OCI-LY7 (cell line): ENCODE data around the gene KCNN3. TPM values are rescaled to one million over a fixed set of nuclear protein-coding genes. Genes with fewer than 3 reads are reported as not detected.
"Not testable (repeated sequence)": the region's sequence is repeated elsewhere in the genome, so short reads cannot be mapped to it uniquely, and the experiment has no call there.

Experiments
- BruUV-seq: library from RNA; stranded (reverse); fragments of 400-500 nt; replicated peaks from 2 replicates; lab custom pipeline; 2021; lab: Mats Ljungman, UMichigan
- CTCF ChIA-PET: fragments of 300-600 bp; sonication (Branson Sonifier 250); formaldehyde crosslinking; loops from one replicate; lab custom pipeline; 2022; ENCODE audit warnings: antibody characterized with exemption; ENCODE audit not compliant: unreplicated experiment; lab: Charles Lee
- POLR2A ChIA-PET: fragments of 300-600 bp; sonication (Branson Sonifier 250); formaldehyde crosslinking; loops from one replicate; lab custom pipeline; 2022; ENCODE audit warnings: antibody characterized with exemption; lab: Charles Lee
- DNase-seq: peaks from one replicate; pipeline ENCODE4 v3.0.0-alpha.2; 2015; ENCODE audit warnings: low spot score
- H2AFZ ChIP-seq: fragments of 200-600 bp; sonication (generic), shearing (Covaris generic); 2 replicates; pipeline ENCODE4 v1.6.1; 2014; ENCODE audit warnings: mild to moderate bottlenecking, antibody characterized with exemption, low read length, moderate library complexity
- H3K27ac ChIP-seq: fragments of 200-600 bp; sonication (generic); 2 replicates; pipeline ENCODE4 v1.5.1; 2014; ENCODE audit warnings: mixed run types, low read depth, mild to moderate bottlenecking, moderate library complexity, low read length, inconsistent platforms; ENCODE audit not compliant: poor library complexity, severe bottlenecking
- H3K36me3 ChIP-seq: fragments of 200-600 bp; sonication (generic); 2 replicates; pipeline ENCODE4 v1.6.1; 2014; ENCODE audit warnings: mild to moderate bottlenecking, antibody characterized with exemption, low read length, moderate library complexity, mixed read lengths; ENCODE audit not compliant: insufficient read depth
- H3K4me1 ChIP-seq: fragments of 200-600 bp; sonication (generic); 2 replicates; pipeline ENCODE4 v1.5.1; 2014; ENCODE audit warnings: mild to moderate bottlenecking, low read length; ENCODE audit not compliant: insufficient read depth, poor library complexity, severe bottlenecking
- H3K4me2 ChIP-seq: fragments of 200-600 bp; sonication (generic); 2 replicates; pipeline ENCODE4 v1.6.1; 2014; ENCODE audit warnings: mild to moderate bottlenecking, low read length
- H3K4me3 ChIP-seq: fragments of 200-600 bp; sonication (generic); 2 replicates; pipeline ENCODE4 v1.5.1; 2014; ENCODE audit warnings: mild to moderate bottlenecking, low read depth, low read length; ENCODE audit not compliant: poor library complexity, severe bottlenecking
- H3K79me2 ChIP-seq: fragments of 200-600 bp; sonication (generic); 2 replicates; pipeline ENCODE4 v1.6.1; 2016; ENCODE audit warnings: low read depth, mild to moderate bottlenecking, low read length, moderate library complexity, mixed read lengths; ENCODE audit not compliant: insufficient read depth
- H3K9me2 ChIP-seq: fragments of 200-600 bp; sonication (generic); 2 replicates; pipeline ENCODE4 v1.6.1; 2016; ENCODE audit warnings: mild to moderate bottlenecking, low read length, mixed read lengths; ENCODE audit not compliant: insufficient read depth
- H3K9me3 ChIP-seq: fragments of 200-600 bp; sonication (generic); 2 replicates; pipeline ENCODE4 v1.6.1; 2014; ENCODE audit warnings: mild to moderate bottlenecking, mixed run types, low read length, mixed read lengths
- H4K20me1 ChIP-seq: fragments of 200-600 bp; sonication (generic); 2 replicates; pipeline ENCODE4 v1.6.1; 2014; ENCODE audit warnings: mild to moderate bottlenecking, antibody characterized with exemption, low read length, moderate library complexity, mixed read lengths; ENCODE audit not compliant: insufficient read depth
- EZH2phosphoT487 ChIP-seq: fragments of 200-600 bp; sonication (generic); IDR thresholded peaks from 2 replicates; pipeline ENCODE4 v1.6.1; 2018; ENCODE audit warnings: low read depth, borderline replicate concordance, mild to moderate bottlenecking, mixed run types, antibody characterized with exemption, low read length, moderate library complexity, mixed read lengths
- intact Hi-C: fragments of 100-400 bp; cut with micrococcal nuclease; formaldehyde crosslinking; loops from one replicate; pipeline ENCODE4 v1.10.0; 2022; ENCODE audit not compliant: unreplicated experiment
- total RNA-seq, 2 experiments: library from RNA; depleted of rRNA in 1 of 2; stranded (reverse); fragments of >200 nt in 1 of 2; shearing (Covaris generic) in 1 of 2; gene quantifications; 2 replicates each; pipeline ENCODE4 v1.2.3, GENCODE V29; 2014 to 2022
- TF ChIP-seq, protein P1 (sequence below): fragments of 200-600 bp; sonication (generic); conservative IDR thresholded peaks from 2 replicates; pipeline ENCODE4 v1.5.1; 2014; ENCODE audit warnings: mild to moderate bottlenecking, antibody characterized with exemption, low read length, moderate library complexity, mixed read lengths

The KCNN3 gene
- total RNA-seq, 2 experiments from 2014 or later = 14.8 to 50.8 TPM

DNA sequence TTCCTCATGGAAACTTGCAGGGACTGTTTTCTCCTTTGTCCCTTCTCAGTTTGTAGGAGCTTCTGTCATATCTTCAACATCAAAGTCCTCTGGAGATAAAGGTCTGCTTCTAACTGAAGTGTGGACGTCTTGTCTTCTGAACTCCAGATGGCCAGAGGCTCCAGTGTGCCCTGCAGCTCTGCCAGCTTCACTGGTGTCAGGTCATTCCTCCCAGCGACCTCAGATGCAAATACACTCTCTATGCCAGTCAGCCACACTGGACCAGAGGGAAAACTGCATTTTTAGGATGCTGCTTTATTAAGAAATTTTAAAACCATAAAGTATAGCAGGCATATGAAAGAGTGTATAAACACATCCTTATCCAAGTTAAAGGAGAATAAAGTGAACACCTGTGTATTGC is 183.6 kb downstream of the KCNN3 start:
- H3K4me1 ChIP-seq = peaks cover 5% of the 10 kb centered on the region
- H3K4me2 ChIP-seq = no peak overlapping the region
- ChIA-PET POLR2A (interaction anchor here (0.6 to 0.7 kb wide), 2 partner anchors 17 to 166 kb away, joined by 3 read pairs; no protein-coding TSS in a partner anchor), CTCF (interaction anchor here (1.1 kb wide), 1 partner anchor 17 kb away, joined by 4 read pairs; no protein-coding TSS in a partner anchor)
- no peak for DNase-seq
- no peak overlapping the region for H3K4me3 ChIP-seq
- intact Hi-C loops = no loop called here
- H3K27ac ChIP-seq = no peak overlapping the region
- TF ChIP-seq, protein P1, sequence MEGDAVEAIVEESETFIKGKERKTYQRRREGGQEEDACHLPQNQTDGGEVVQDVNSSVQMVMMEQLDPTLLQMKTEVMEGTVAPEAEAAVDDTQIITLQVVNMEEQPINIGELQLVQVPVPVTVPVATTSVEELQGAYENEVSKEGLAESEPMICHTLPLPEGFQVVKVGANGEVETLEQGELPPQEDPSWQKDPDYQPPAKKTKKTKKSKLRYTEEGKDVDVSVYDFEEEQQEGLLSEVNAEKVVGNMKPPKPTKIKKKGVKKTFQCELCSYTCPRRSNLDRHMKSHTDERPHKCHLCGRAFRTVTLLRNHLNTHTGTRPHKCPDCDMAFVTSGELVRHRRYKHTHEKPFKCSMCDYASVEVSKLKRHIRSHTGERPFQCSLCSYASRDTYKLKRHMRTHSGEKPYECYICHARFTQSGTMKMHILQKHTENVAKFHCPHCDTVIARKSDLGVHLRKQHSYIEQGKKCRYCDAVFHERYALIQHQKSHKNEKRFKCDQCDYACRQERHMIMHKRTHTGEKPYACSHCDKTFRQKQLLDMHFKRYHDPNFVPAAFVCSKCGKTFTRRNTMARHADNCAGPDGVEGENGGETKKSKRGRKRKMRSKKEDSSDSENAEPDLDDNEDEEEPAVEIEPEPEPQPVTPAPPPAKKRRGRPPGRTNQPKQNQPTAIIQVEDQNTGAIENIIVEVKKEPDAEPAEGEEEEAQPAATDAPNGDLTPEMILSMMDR = no peak
- TF ChIP-seq EZH2phosphoT487 = no peak
- H3K9me3 ChIP-seq = no peaks in the 10 kb centered on the region
- H3K79me2 ChIP-seq = no peaks in the 10 kb centered on the region
- no TSS peak for BruUV-seq
- H3K9me2 ChIP-seq = no peaks in the 10 kb centered on the region
- no peaks in the 10 kb centered on the region for H3K36me3 ChIP-seq
- H4K20me1 ChIP-seq = no peaks in the 10 kb centered on the region
- no peak overlapping the region for H2AFZ ChIP-seq

DNA sequence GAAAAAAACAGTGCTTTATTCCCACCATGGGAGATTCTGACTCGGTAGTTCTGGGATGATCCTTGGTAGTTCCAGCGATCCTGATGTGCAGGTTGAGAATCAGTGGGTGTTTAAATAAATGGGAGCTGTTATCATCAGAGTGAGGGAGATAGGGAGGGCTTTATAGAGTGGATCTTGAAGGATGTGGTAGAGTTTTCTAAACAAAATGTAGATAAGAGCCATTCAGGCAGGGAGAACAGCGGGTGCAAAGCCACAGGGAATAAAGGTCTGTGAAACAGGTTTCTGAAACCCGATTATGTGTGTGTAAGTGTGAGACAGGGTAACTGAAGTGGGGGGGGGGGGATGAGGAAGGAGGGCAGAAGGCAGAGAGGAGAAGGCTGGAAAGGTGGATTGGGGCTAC is 186.3 kb downstream of the KCNN3 start:
- POLR2A ChIA-PET = interaction anchor here (1.2 kb wide), 1 partner anchor 53 kb away, joined by 3 read pairs; no protein-coding TSS in a partner anchor

DNA sequence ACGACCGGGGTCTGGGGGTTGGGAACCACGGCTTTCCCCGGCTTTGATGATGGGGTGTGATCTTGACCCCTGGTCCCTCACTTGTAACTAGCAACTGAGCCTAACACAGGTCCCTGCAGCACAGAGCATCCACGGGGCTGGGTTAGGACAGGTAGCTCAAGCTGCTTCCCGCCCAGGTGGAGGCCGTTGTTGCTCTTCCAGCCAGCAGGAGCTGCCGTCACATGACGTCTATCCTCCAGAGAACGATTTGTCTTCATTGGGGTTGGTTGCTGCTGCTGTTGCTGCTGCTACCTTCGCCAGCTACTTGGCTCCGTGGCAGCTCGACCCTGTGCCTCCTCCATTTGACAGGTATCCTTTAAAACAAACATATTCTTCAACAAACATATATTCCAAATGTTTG is 187.8 kb downstream of the KCNN3 start:
- ChIA-PET CTCF (no interaction called here), POLR2A (interaction anchor here (0.8 to 1.2 kb wide), 2 partner anchors 16 to 55 kb away, joined by 3 read pairs; no protein-coding TSS in a partner anchor)
- Histone ChIP-seq H3K79me2 (no peaks in the 10 kb centered on the region), H3K4me2 (no peak overlapping the region), H3K4me3 (no peak overlapping the region), H3K36me3 (no peaks in the 10 kb centered on the region), H3K9me2 (no peaks in the 10 kb centered on the region), H3K27ac (no peak overlapping the region), H3K9me3 (no peaks in the 10 kb centered on the region), H2AFZ (no peak overlapping the region), H3K4me1 (peaks cover 5% of the 10 kb centered on the region), H4K20me1 (no peaks in the 10 kb centered on the region)
- TF ChIP-seq, protein P1 = no peak
- TF ChIP-seq EZH2phosphoT487 = no peak
- DNase-seq = no peak
- intact Hi-C loops = no loop called here
- no TSS peak for BruUV-seq

More for the DNA sequence above, 186.3 kb downstream of the KCNN3 start:
- no peak for TF ChIP-seq EZH2phosphoT487
- TF ChIP-seq, protein P1 = no peak
- intact Hi-C loops = no loop called here
- no peaks in the 10 kb centered on the region for H3K9me3 ChIP-seq
- BruUV-seq = no TSS peak
- H3K36me3 ChIP-seq = no peaks in the 10 kb centered on the region
- no peaks in the 10 kb centered on the region for H3K9me2 ChIP-seq
- H3K4me2 ChIP-seq = no peak overlapping the region
- CTCF ChIA-PET = no interaction called here
- no peak overlapping the region for H3K4me3 ChIP-seq
- H3K79me2 ChIP-seq = no peaks in the 10 kb centered on the region
- H3K4me1 ChIP-seq = peaks cover 5% of the 10 kb centered on the region
- no peak overlapping the region for H3K27ac ChIP-seq
- no peak overlapping the region for H2AFZ ChIP-seq
- H4K20me1 ChIP-seq = no peaks in the 10 kb centered on the region
- DNase-seq = no peak

DNA sequence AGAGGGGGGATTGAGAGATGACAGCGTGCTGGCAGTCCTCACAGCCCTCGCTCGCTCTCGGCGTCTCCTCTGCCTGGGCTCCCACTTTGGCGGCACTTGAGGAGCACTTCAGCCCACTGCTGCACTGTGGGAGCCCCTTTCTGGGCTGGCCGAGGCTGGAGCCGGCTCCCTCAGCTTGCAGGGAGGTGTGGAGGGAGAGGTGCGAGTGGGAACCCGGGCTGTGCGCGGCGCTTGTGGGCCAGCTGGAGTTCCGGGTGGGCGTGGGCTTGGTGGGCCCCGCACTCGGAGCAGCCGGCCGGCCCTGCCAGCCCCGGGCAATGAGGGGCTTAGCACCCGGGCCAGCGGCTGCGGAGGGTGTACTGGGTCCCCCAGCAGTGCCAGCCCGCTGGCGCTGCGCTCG is 192.2 kb downstream of the KCNN3 start:
- H3K79me2 ChIP-seq, H3K4me2 ChIP-seq, H3K4me1 ChIP-seq, BruUV-seq, H4K20me1 ChIP-seq, DNase-seq, intact Hi-C loops, H3K36me3 ChIP-seq, H3K9me3 ChIP-seq, H3K9me2 ChIP-seq, H2AFZ ChIP-seq, H3K27ac ChIP-seq, CTCF ChIA-PET, POLR2A ChIA-PET, H3K4me3 ChIP-seq: not testable (repeated sequence)
